Activated gamma-delta T cell (primary cell): ENCODE data around the gene MYO1C.
A peak's percentile ranks its signal among the peaks of the same experiment; 100 is the strongest.
"Not testable (repeated sequence)": the region's sequence is repeated elsewhere in the genome, so short reads cannot be mapped to it uniquely, and the experiment has no call there.

Source experiments
- DNase-seq: peaks from one replicate; lab custom pipeline; 2025; lab: John Stamatoyannopoulos, UW

MYO1C gene

GRCh38 chr17:1464186-1464585 lies 28.3 kb downstream of the MYO1C start:
- no peak for DNase-seq

GRCh38 chr17:1462164-1463112 lies 30.0 kb downstream of the MYO1C start:
- DNase-seq, result no peak

- DNase-seq, result no peak
These were observed 31.1 kb downstream of the MYO1C start for GRCh38 chr17:1461198-1461944.

GRCh38 chr17:1460233-1460632 lies 32.3 kb downstream of the MYO1C start:
- no peak for DNase-seq

- peak; percentile 99 for DNase-seq
These were observed 36.5 kb downstream of the MYO1C start, which contains the start of gene CRK for GRCh38 chr17:1455797-1456599. CRK (minus strand) TSS chr17:1456232; CDS start chr17:1456117, 115 bp downstream.

- DNase-seq, result peak; percentile 39
These were observed 37.1 kb downstream of the MYO1C start for GRCh38 chr17:1455291-1455796.

- no peak for DNase-seq
These were observed 37.9 kb downstream of the MYO1C start for GRCh38 chr17:1454541-1454940.

GRCh38 chr17:1453694-1454093 lies 38.8 kb downstream of the MYO1C start:
- not testable (repeated sequence) for DNase-seq

GRCh38 chr17:1452836-1453235 lies 39.6 kb downstream of the MYO1C start:
- DNase-seq, result no peak

- DNase-seq, result not testable (repeated sequence)
These were observed 42.2 kb downstream of the MYO1C start for GRCh38 chr17:1450261-1450660.

- DNase-seq, result no peak
These were observed 43.0 kb downstream of the MYO1C start for GRCh38 chr17:1449412-1449967.

- no peak for DNase-seq
These were observed 45.4 kb downstream of the MYO1C start for GRCh38 chr17:1447052-1447451.

GRCh38 chr17:1446201-1446600 lies 46.3 kb downstream of the MYO1C start:
- DNase-seq, result no peak

- not testable (repeated sequence) for DNase-seq
These were observed 46.8 kb downstream of the MYO1C start for GRCh38 chr17:1445695-1446094.

- DNase-seq, result not testable (repeated sequence)
These were observed 49.8 kb downstream of the MYO1C start for GRCh38 chr17:1442721-1443120.

- DNase-seq, result no peak
These were observed 50.3 kb downstream of the MYO1C start for GRCh38 chr17:1442187-1442586.

- DNase-seq, result no peak
These were observed 51.6 kb downstream of the MYO1C start for GRCh38 chr17:1440921-1441320.

GRCh38 chr17:1438593-1439083 lies 53.8 kb downstream of the MYO1C start:
- no peak for DNase-seq

GRCh38 chr17:1435326-1435725 lies 57.2 kb downstream of the MYO1C start:
- DNase-seq, result no peak

GRCh38 chr17:1434150-1434549 lies 58.3 kb downstream of the MYO1C start:
- no peak for DNase-seq

GRCh38 chr17:1431631-1432104 lies 60.8 kb downstream of the MYO1C start:
- no peak for DNase-seq
